SK-N-SH treated with all-trans-retinoic acid at 6 μM for 48 hours (cell line): Measurements from ENCODE around the gene RO60.

Experiments
- ESRRG ChIP-seq: fragments of 250-450 bp; sonication (Bioruptor Pico); IDR thresholded peaks from 2 replicates; pipeline ENCODE4 v1.6.1; 2021; ENCODE audit warnings: mild to moderate bottlenecking
- RARB ChIP-seq: fragments of 250-450 bp; sonication (Bioruptor Pico); IDR thresholded peaks from 2 replicates; pipeline ENCODE4 v1.8.0; 2021; ENCODE audit warnings: mild to moderate bottlenecking, moderate library complexity
- ZFP30 ChIP-seq: fragments of 450-650 bp; formaldehyde crosslinking; IDR thresholded peaks from 2 replicates; pipeline ENCODE4 v1.5.0; 2022; ENCODE audit warnings: mild to moderate bottlenecking, moderate library complexity
- ZNF8 ChIP-seq: fragments of 450-650 bp; formaldehyde crosslinking; IDR thresholded peaks from 2 replicates; pipeline ENCODE4 v1.5.0; 2020; ENCODE audit warnings: mild to moderate bottlenecking, moderate library complexity

GRCh38 chr1:193105821-193106177, 46.4 kb downstream of the RO60 start:
- TF ChIP-seq ESRRG (CRISPR knock-in tag) (no peak), RARB (CRISPR knock-in tag) (no peak), ZNF8 (CRISPR knock-in tag) (no peak), ZFP30 (CRISPR knock-in tag) (no peak)
